Bronchial epithelial cell (primary cell): ENCODE data around the gene ARHGAP15. TPM values are rescaled to one million over a fixed set of nuclear protein-coding genes. Genes with fewer than 3 reads are reported as not detected.

ENCODE experiments used
- DNase-seq: peaks from one replicate; pipeline ENCODE4 v3.0.0-alpha.2; 2010; ENCODE audit warnings: low read depth
- FAIRE-seq: peaks from 2 replicates; lab custom pipeline; 2011; peaks lifted over from hg19 to GRCh38; lab: Jason Lieb, UNC
- H3K27me3 ChIP-seq: 2 replicates; pipeline ENCODE4 v1.5.1; 2011; ENCODE audit warnings: low read length; ENCODE audit not compliant: control insufficient read depth, insufficient read depth
- H3K36me3 ChIP-seq: 2 replicates; pipeline ENCODE4 v1.5.1; 2011; ENCODE audit warnings: low read length; ENCODE audit not compliant: control insufficient read depth, insufficient read depth
- H3K4me3 ChIP-seq: 2 replicates; pipeline ENCODE4 v1.5.1; 2011; ENCODE audit warnings: mild to moderate bottlenecking, low read depth, low read length, control low read depth
- CTCF ChIP-seq: IDR thresholded peaks from 2 replicates; pipeline ENCODE4 v1.5.1; 2011; ENCODE audit warnings: mild to moderate bottlenecking, moderate library complexity, low read length, control low read depth, inconsistent platforms; ENCODE audit not compliant: insufficient read depth, severe bottlenecking
- total RNA-seq: library from RNA; depleted of rRNA; stranded (reverse); fragments of >200 nt; gene quantifications from 2 replicates; pipeline ENCODE4 v1.2.1, GENCODE V29; 2014

Gene ARHGAP15
- total RNA-seq, 1 donor from 2014 or later = not detected

- no peak for DNase-seq
- Histone ChIP-seq H3K27me3 (no peaks in the 10 kb centered on the region), H3K36me3 (no peaks in the 10 kb centered on the region), H3K4me3 (no peak overlapping the region)
- FAIRE-seq = no peak
- TF ChIP-seq CTCF = no peak
These were observed 344.6 kb downstream of the ARHGAP15 start for GRCh38 chr2:143473820-143474219.

- FAIRE-seq = no peak
- Histone ChIP-seq H3K36me3 (no peaks in the 10 kb centered on the region), H3K27me3 (no peaks in the 10 kb centered on the region), H3K4me3 (no peak overlapping the region)
- no peak for TF ChIP-seq CTCF
- no peak for DNase-seq
These were observed 345.4 kb downstream of the ARHGAP15 start for GRCh38 chr2:143474586-143474985.

GRCh38 chr2:143475041-143475776 lies 346.0 kb downstream of the ARHGAP15 start:
- H3K27me3 ChIP-seq = no peaks in the 10 kb centered on the region
- no peak for TF ChIP-seq CTCF
- H3K36me3 ChIP-seq = no peaks in the 10 kb centered on the region
- DNase-seq = no peak
- FAIRE-seq = no peak
- H3K4me3 ChIP-seq = no peak overlapping the region

GRCh38 chr2:143476336-143477087 lies 347.3 kb downstream of the ARHGAP15 start:
- FAIRE-seq (no peak), DNase-seq (no peak)
- Histone ChIP-seq H3K4me3 (no peak overlapping the region), H3K27me3 (no peaks in the 10 kb centered on the region), H3K36me3 (no peaks in the 10 kb centered on the region)
- TF ChIP-seq CTCF = no peak

GRCh38 chr2:143477714-143478443 lies 348.7 kb downstream of the ARHGAP15 start:
- TF ChIP-seq CTCF = no peak
- no peak overlapping the region for H3K4me3 ChIP-seq
- no peaks in the 10 kb centered on the region for H3K27me3 ChIP-seq
- no peaks in the 10 kb centered on the region for H3K36me3 ChIP-seq
- FAIRE-seq (no peak), DNase-seq (no peak)
